GM12873 (cell line): ENCODE measurements around the gene NOTCH1.

ENCODE experiments used
- CTCF ChIP-seq: IDR thresholded peaks from 2 replicates; pipeline ENCODE4 v1.5.1; 2012; ENCODE audit warnings: low read depth, mild to moderate bottlenecking, moderate library complexity, low read length, control low read depth; ENCODE audit not compliant: insufficient read depth; ENCODE audit errors: missing control alignments

Gene NOTCH1

GRCh38 chr9:136557036-136557435 is 11.2 kb upstream of the NOTCH1 start:
- TF ChIP-seq CTCF: no peak

GRCh38 chr9:136556166-136556565 is 10.3 kb upstream of the NOTCH1 start:
- no peak for TF ChIP-seq CTCF

GRCh38 chr9:136554870-136555269 is 9.0 kb upstream of the NOTCH1 start:
- no peak for TF ChIP-seq CTCF

- no peak for TF ChIP-seq CTCF
Measured at GRCh38 chr9:136553581-136553980, 7.7 kb upstream of the NOTCH1 start.

- no peak for TF ChIP-seq CTCF
Measured at GRCh38 chr9:136552117-136552703, 6.4 kb upstream of the NOTCH1 start.

- TF ChIP-seq CTCF: no peak
Measured at GRCh38 chr9:136551401-136552116, 5.7 kb upstream of the NOTCH1 start.

GRCh38 chr9:136550439-136551289 is 4.8 kb upstream of the NOTCH1 start:
- no peak for TF ChIP-seq CTCF
